GM23248 (cell line): ENCODE measurements around the gene PPFIA1. TPM values are rescaled to one million over a fixed set of nuclear protein-coding genes. Genes with fewer than 3 reads are reported as not detected.

ENCODE experiments used
- DNase-seq: peaks from one replicate; pipeline ENCODE4 v3.0.0-alpha.2; 2015
- H2AFZ ChIP-seq: fragments of 200-600 bp; sonication (generic); 2 replicates; pipeline ENCODE4 v1.6.1; 2016; ENCODE audit warnings: antibody characterized with exemption
- H3F3A ChIP-seq: fragments of 200-600 bp; sonication (generic); 2 replicates; pipeline ENCODE4 v1.6.1; 2016; ENCODE audit warnings: mild to moderate bottlenecking, antibody characterized with exemption, mixed run types; ENCODE audit not compliant: insufficient read depth
- H3K27ac ChIP-seq: fragments of 200-600 bp; sonication (generic); 2 replicates; pipeline ENCODE4 v1.5.1; 2016; ENCODE audit warnings: mild to moderate bottlenecking
- H3K27me3 ChIP-seq: fragments of 200-600 bp; sonication (generic); replicated peaks from 2 replicates; pipeline ENCODE4 v1.6.1; 2016; ENCODE audit warnings: mild to moderate bottlenecking; ENCODE audit not compliant: insufficient read depth
- H3K36me3 ChIP-seq: fragments of 200-600 bp; sonication (generic); 2 replicates; pipeline ENCODE4 v1.6.1; 2016; ENCODE audit warnings: low read depth, mild to moderate bottlenecking
- H3K4me1 ChIP-seq: fragments of 200-600 bp; sonication (generic); 2 replicates; pipeline ENCODE4 v1.6.1; 2016; ENCODE audit warnings: mild to moderate bottlenecking; ENCODE audit not compliant: insufficient read depth
- H3K4me2 ChIP-seq: fragments of 200-600 bp; sonication (generic); one replicate; pipeline ENCODE4 v1.6.1; 2016; ENCODE audit warnings: mild to moderate bottlenecking; ENCODE audit not compliant: unreplicated experiment
- H3K4me3 ChIP-seq: fragments of 200-600 bp; sonication (generic); 2 replicates; pipeline ENCODE4 v1.5.1; 2016; ENCODE audit warnings: mild to moderate bottlenecking
- H3K79me2 ChIP-seq: fragments of 200-600 bp; sonication (generic); 2 replicates; pipeline ENCODE4 v1.6.1; 2016; ENCODE audit warnings: mild to moderate bottlenecking; ENCODE audit not compliant: insufficient read depth
- H3K9ac ChIP-seq: fragments of 200-600 bp; sonication (generic); 2 replicates; pipeline ENCODE4 v1.6.1; 2016; ENCODE audit warnings: mild to moderate bottlenecking
- H3K9me2 ChIP-seq: fragments of 200-600 bp; sonication (generic); 2 replicates; pipeline ENCODE4 v1.6.1; 2016; ENCODE audit warnings: mixed run types, mild to moderate bottlenecking, moderate library complexity; ENCODE audit not compliant: insufficient read depth
- H3K9me3 ChIP-seq: fragments of 200-600 bp; sonication (generic); one replicate; pipeline ENCODE4 v1.6.1; 2017; ENCODE audit warnings: low read depth
- H4K20me1 ChIP-seq: fragments of 200-600 bp; sonication (generic); 2 replicates; pipeline ENCODE4 v1.6.0; 2016; ENCODE audit not compliant: insufficient read depth
- EZH2 ChIP-seq: fragments of 200-600 bp; sonication (generic); IDR thresholded peaks from 2 replicates; pipeline ENCODE4 v1.6.1; 2018; ENCODE audit warnings: antibody characterized with exemption, mild to moderate bottlenecking; ENCODE audit not compliant: insufficient read depth, poor library complexity, severe bottlenecking
- EZH2phosphoT487 ChIP-seq: fragments of 200-600 bp; sonication (generic); IDR thresholded peaks from 2 replicates; pipeline ENCODE4 v1.6.1; 2018; ENCODE audit warnings: antibody characterized with exemption, moderate library complexity, mild to moderate bottlenecking, low read depth; ENCODE audit not compliant: insufficient read depth
- WGBS, 2 experiments: methylation state at CpG; one replicate each; pipeline ENCODE4 v1.1.6; 2015 to 2017; ENCODE audit warnings: low lambda C conversion rate in 2 of 2, low coverage in 1 of 2; ENCODE audit errors: missing lambda C conversion rate in 2 of 2; 5-methylcytosine and 5-hydroxymethylcytosine counted together
- in situ Hi-C: fragments of 300-500 bp; cut with MboI; formaldehyde crosslinking; loops from 2 replicates; pipeline ENCODE4 v1.15.0; 2020
- polyA plus RNA-seq: library from polyadenylated mRNA; unstranded; fragments of >200 nt; fragmentation: Nextera tagmentation; extraction: Ambion mirVana; gene quantifications from 2 replicates; pipeline ENCODE4 v1.2.1, GENCODE V29; 2016
- total RNA-seq: library from RNA; depleted of rRNA; stranded (reverse); fragments of >200 nt; shearing (Covaris generic); gene quantifications from 2 replicates; pipeline ENCODE4 v1.2.3, GENCODE V29; 2014

The PPFIA1 gene
- total and polyA plus RNA-seq, 2 experiments from 2014 or later = 22.8 to 36.9 TPM

GRCh38 chr11:70282012-70282411 is 11.5 kb downstream of the PPFIA1 start:
- TF ChIP-seq EZH2phosphoT487 = no peak
- no peak for TF ChIP-seq EZH2
- no peak overlapping the region for H2AFZ ChIP-seq
- H3K4me3 ChIP-seq = no peak overlapping the region
- peaks cover 73% of the 10 kb centered on the region for H3K79me2 ChIP-seq
- H3K4me1 ChIP-seq = peaks cover 9% of the 10 kb centered on the region
- H3K9ac ChIP-seq = no peak overlapping the region
- H4K20me1 ChIP-seq = 0 out of 2 replicates have a peak, but pooled peaks cover 4% of the 10 kb centered on the region
- in situ Hi-C loops = no loop called here
- H3F3A ChIP-seq = peaks cover 9% of the 10 kb centered on the region; the same call in 1 of the 2 replicates
- peak; percentile 6 for DNase-seq
- H3K9me3 ChIP-seq = no peaks in the 10 kb centered on the region
- H3K4me2 ChIP-seq = no peak overlapping the region
- no peaks in the 10 kb centered on the region for H3K27me3 ChIP-seq
- WGBS, 2 experiments = 84 to 91% methylated on average over 4 of the region's 4 CpGs
- no peak overlapping the region for H3K27ac ChIP-seq
- peaks cover 7% of the 10 kb centered on the region; the same call in 1 of the 2 replicates for H3K36me3 ChIP-seq
- no peaks in the 10 kb centered on the region for H3K9me2 ChIP-seq

GRCh38 chr11:70288721-70289120 is 18.2 kb downstream of the PPFIA1 start:
- Histone ChIP-seq H4K20me1 (no peaks in the 10 kb centered on the region), H3K79me2 (peaks cover 81% of the 10 kb centered on the region), H3K36me3 (0 out of 2 replicates have a peak, but pooled peaks cover 5% of the 10 kb centered on the region)

GRCh38 chr11:70289582-70289981 is 19.1 kb downstream of the PPFIA1 start:
- Histone ChIP-seq H3K36me3 (peaks cover 8% of the 10 kb centered on the region; the same call in 1 of the 2 replicates), H3K9me2 (no peaks in the 10 kb centered on the region), H3F3A (no peaks in the 10 kb centered on the region), H2AFZ (no peak overlapping the region), H3K4me1 (no peaks in the 10 kb centered on the region), H3K9ac (no peak overlapping the region), H4K20me1 (no peaks in the 10 kb centered on the region), H3K4me2 (no peak overlapping the region), H3K27ac (no peak overlapping the region), H3K79me2 (peaks cover 79% of the 10 kb centered on the region), H3K27me3 (no peaks in the 10 kb centered on the region), H3K9me3 (no peaks in the 10 kb centered on the region), H3K4me3 (no peak overlapping the region)
- DNase-seq = no peak
- WGBS, 2 experiments = 99 to 100% methylated on average over 4 of the region's 4 CpGs
- in situ Hi-C loops = no loop called here
- TF ChIP-seq EZH2phosphoT487 (no peak), EZH2 (no peak)

More at GRCh38 chr11:70288721-70289120, 18.2 kb downstream of the PPFIA1 start:
- Histone ChIP-seq H3K9ac (no peak overlapping the region), H3K4me2 (no peak overlapping the region), H3K27me3 (no peaks in the 10 kb centered on the region), H3F3A (no peaks in the 10 kb centered on the region), H3K9me3 (no peaks in the 10 kb centered on the region), H3K4me1 (no peaks in the 10 kb centered on the region), H2AFZ (no peak overlapping the region), H3K9me2 (no peaks in the 10 kb centered on the region), H3K4me3 (no peak overlapping the region), H3K27ac (no peak overlapping the region)
- 77 to 79% methylated on average over 5 to 6 of the region's 6 CpGs for WGBS, 2 experiments
- TF ChIP-seq EZH2phosphoT487 (no peak), EZH2 (no peak)
- in situ Hi-C loops = no loop called here
- DNase-seq = no peak

- WGBS, 2 experiments = 57 to 59% methylated on average over 7 of the region's 7 CpGs
- Histone ChIP-seq H3K9me2 (no peaks in the 10 kb centered on the region), H3K27me3 (no peaks in the 10 kb centered on the region), H3K79me2 (peaks cover 78% of the 10 kb centered on the region), H3K9me3 (no peaks in the 10 kb centered on the region), H2AFZ (no peak overlapping the region), H4K20me1 (no peaks in the 10 kb centered on the region), H3K27ac (no peak overlapping the region), H3K4me2 (no peak overlapping the region), H3K4me3 (no peak overlapping the region), H3F3A (no peaks in the 10 kb centered on the region), H3K36me3 (peaks cover 8% of the 10 kb centered on the region; the same call in 1 of the 2 replicates), H3K9ac (no peak overlapping the region), H3K4me1 (no peaks in the 10 kb centered on the region)
- TF ChIP-seq EZH2phosphoT487 (no peak), EZH2 (no peak)
- in situ Hi-C loops = no loop called here
- DNase-seq = no peak
These were observed 20.0 kb downstream of the PPFIA1 start for GRCh38 chr11:70290361-70291065.
